Brain microvascular endothelial cell (primary cell): ENCODE data around the gene NFIB.

Experiments
- DNase-seq: peaks from one replicate; pipeline ENCODE4 v3.0.0-alpha.2; 2020
- H3K27ac ChIP-seq: fragments of 250-450 bp; sonication (Bioruptor Pico); 2 replicates; pipeline ENCODE4 v1.5.1; 2020; ENCODE audit warnings: mild to moderate bottlenecking, moderate library complexity
- H3K27me3 ChIP-seq: fragments of 250-450 bp; sonication (Bioruptor Pico); replicated peaks from 2 replicates; pipeline ENCODE4 v1.5.1; 2020; ENCODE audit warnings: mild to moderate bottlenecking
- H3K36me3 ChIP-seq: fragments of 250-450 bp; sonication (Bioruptor Pico); replicated peaks from 2 replicates; pipeline ENCODE4 v1.5.1; 2020; ENCODE audit warnings: mild to moderate bottlenecking
- H3K4me3 ChIP-seq: 2 replicates; pipeline ENCODE4 v1.5.1; 2011; ENCODE audit warnings: low read depth, mild to moderate bottlenecking, control low read depth, low read length, moderate library complexity
- CTCF ChIP-seq: IDR thresholded peaks from 2 replicates; pipeline ENCODE4 v1.5.1; 2011; ENCODE audit warnings: low read depth, mild to moderate bottlenecking, moderate library complexity, low read length, control low read depth, inconsistent platforms; ENCODE audit errors: missing control alignments
- in situ Hi-C: cut with HindIII; loops from 2 replicates; pipeline ENCODE4 v1.10.0; 2017; ENCODE audit warnings: low sequenced_read_pairs, low pct_ligation_motif_present

The NFIB gene

DNA sequence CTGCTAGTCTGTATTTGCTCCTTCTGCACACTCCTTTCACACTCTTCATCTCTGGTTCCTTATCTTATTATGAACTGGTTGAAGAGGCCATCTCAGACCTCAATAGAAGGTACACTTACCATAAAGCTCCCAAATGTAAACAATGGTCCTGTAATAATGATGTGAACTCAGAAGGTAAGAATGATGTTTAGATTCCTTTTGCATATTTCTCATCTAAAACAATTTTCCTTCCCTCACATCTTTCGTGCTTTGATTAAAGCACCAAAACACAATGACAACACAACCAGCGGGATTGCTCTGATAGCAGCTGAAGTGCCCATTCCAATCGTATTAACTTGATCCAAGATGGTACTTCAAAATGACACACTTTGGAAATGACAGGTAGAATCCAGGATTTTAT is 34.3 kb downstream of the NFIB start:
- H3K27ac ChIP-seq, result peak overlapping the region; percentile 75
- in situ Hi-C loops, result no loop called here
- no peaks in the 10 kb centered on the region for H3K27me3 ChIP-seq
- no peak for DNase-seq
- H3K36me3 ChIP-seq, result no peaks in the 10 kb centered on the region
- no peak for TF ChIP-seq CTCF
- no peak overlapping the region for H3K4me3 ChIP-seq

GRCh38 chr9:14278291-14278721 is 35.6 kb downstream of the NFIB start:
- H3K36me3 ChIP-seq, result no peaks in the 10 kb centered on the region
- H3K27ac ChIP-seq, result peak overlapping the region; percentile 75
- no peaks in the 10 kb centered on the region for H3K27me3 ChIP-seq
- DNase-seq, result peak; percentile 88
- TF ChIP-seq CTCF, result no peak
- no peak overlapping the region for H3K4me3 ChIP-seq
- in situ Hi-C loops, result no loop called here

DNA sequence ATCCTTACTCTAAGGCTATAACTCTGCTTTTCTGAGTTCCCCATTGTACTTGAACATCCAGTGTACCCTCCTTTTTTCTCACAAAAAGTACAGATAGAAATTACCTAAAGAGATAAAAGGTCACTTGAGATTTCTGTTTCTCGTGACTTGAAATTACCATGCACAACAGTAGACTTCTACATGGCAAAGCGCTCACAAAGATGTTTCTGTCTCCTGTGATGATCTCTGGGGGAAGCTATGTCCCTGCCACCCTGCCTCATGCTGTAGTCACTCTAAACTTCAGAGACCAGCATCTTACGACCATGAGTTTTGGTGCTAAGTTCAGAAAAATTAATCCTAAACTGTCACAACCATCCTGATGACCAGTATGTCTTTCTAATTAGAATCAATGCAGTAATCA is 36.2 kb downstream of the NFIB start:
- Histone ChIP-seq H3K36me3 (no peaks in the 10 kb centered on the region), H3K27me3 (no peaks in the 10 kb centered on the region), H3K4me3 (no peak overlapping the region), H3K27ac (peak overlapping the region; percentile 75)
- DNase-seq, result no peak
- TF ChIP-seq CTCF, result no peak
- in situ Hi-C loops, result no loop called here

DNA sequence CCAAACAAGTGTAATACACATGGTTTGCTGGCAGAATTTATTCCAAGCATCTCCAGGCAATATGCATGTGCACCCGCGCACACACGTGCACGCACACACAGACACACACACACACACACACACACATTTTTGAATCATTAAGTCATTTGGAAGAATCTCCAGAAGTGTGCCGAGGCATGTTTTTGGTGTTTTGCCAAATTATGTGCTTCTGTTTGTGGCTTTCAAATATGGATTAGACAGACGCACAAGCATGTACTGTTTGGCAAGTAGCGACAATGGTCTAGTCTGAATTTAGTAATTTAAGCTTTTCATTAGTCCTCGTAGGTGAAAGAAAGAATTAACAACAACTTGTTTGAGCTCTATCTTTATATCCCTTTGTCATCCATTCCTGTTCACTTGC is 36.7 kb downstream of the NFIB start:
- H3K36me3 ChIP-seq, result no peaks in the 10 kb centered on the region
- TF ChIP-seq CTCF, result no peak
- DNase-seq, result peak; percentile 55
- H3K4me3 ChIP-seq, result no peak overlapping the region
- H3K27me3 ChIP-seq, result no peaks in the 10 kb centered on the region
- H3K27ac ChIP-seq, result peak overlapping the region; percentile 75
- in situ Hi-C loops, result no loop called here

- in situ Hi-C loops, result no loop called here
- no peak for DNase-seq
- TF ChIP-seq CTCF, result no peak
- H3K4me3 ChIP-seq, result no peak overlapping the region
- no peaks in the 10 kb centered on the region for H3K27me3 ChIP-seq
- no peaks in the 10 kb centered on the region for H3K36me3 ChIP-seq
- H3K27ac ChIP-seq, result no peak overlapping the region
Measured at GRCh38 chr9:14275331-14275730, 38.6 kb downstream of the NFIB start.

- Histone ChIP-seq H3K27ac (peak overlapping the region; percentile 37), H3K4me3 (no peak overlapping the region), H3K36me3 (no peaks in the 10 kb centered on the region), H3K27me3 (no peaks in the 10 kb centered on the region)
- no peak for DNase-seq
- in situ Hi-C loops, result no loop called here
- no peak for TF ChIP-seq CTCF
Measured at GRCh38 chr9:14273696-14274121, 40.2 kb downstream of the NFIB start.
